ENCODE results near the gene TFDP1. TPM values are rescaled to one million over a fixed set of nuclear protein-coding genes. Genes with fewer than 3 reads are reported as not detected.

The TFDP1 gene
- total and polyA plus RNA-seq, 2 experiments from 2014 or later: 74.8 to 122 TPM

- Histone ChIP-seq H3K9me3 (ENCODE audit: low read depth) (no peaks in the 10 kb centered on the region), H3K27me3 (replicated peaks; ENCODE audit: insufficient read depth) (no peaks in the 10 kb centered on the region), H3F3A (ENCODE audit: insufficient read depth) (0 out of 2 replicates have a peak, but pooled peaks cover 5% of the 10 kb centered on the region), H4K20me1 (ENCODE audit: insufficient read depth) (no peaks in the 10 kb centered on the region), H3K9ac (no peak overlapping the region), H3K79me2 (ENCODE audit: insufficient read depth) (no peaks in the 10 kb centered on the region), H3K36me3 (ENCODE audit: low read depth) (peaks cover 23% of the 10 kb centered on the region; the same call in 1 of the 2 replicates), H3K4me2 (ENCODE audit: unreplicated experiment) (no peak overlapping the region), H3K4me1 (ENCODE audit: insufficient read depth) (no peaks in the 10 kb centered on the region), H3K9me2 (ENCODE audit: insufficient read depth) (no peaks in the 10 kb centered on the region), H3K4me3 (no peak overlapping the region), H2AFZ (no peak overlapping the region), H3K27ac (no peak overlapping the region)
- TF ChIP-seq EZH2phosphoT487 (IDR thresholded peaks at IDR 0.05; ENCODE audit: insufficient read depth, low read depth) (no peak), EZH2 (IDR thresholded peaks at IDR 0.05; ENCODE audit: insufficient read depth, poor library complexity, severe bottlenecking) (no peak)
- DNase-seq: peak; percentile 38
- 74 to 79% methylated on average over 26 to 27 of the region's 27 CpGs for WGBS, 2 experiments (ENCODE audit: low coverage in 1 of 2, low lambda C conversion rate in 2 of 2, missing lambda C conversion rate in 2 of 2)
- in situ Hi-C loops (cut with MboI): no loop called here
Measured at GRCh38 chr13:113639616-113640262, 55.2 kb downstream of the TFDP1 start.

- in situ Hi-C loops (cut with MboI): no loop called here
- H3K9me2 ChIP-seq (ENCODE audit: insufficient read depth): no peaks in the 10 kb centered on the region
- H3K9me3 ChIP-seq (ENCODE audit: low read depth): no peaks in the 10 kb centered on the region
- H3K27me3 ChIP-seq (replicated peaks; ENCODE audit: insufficient read depth): no peaks in the 10 kb centered on the region
- H3K9ac ChIP-seq: no peak overlapping the region
- TF ChIP-seq EZH2phosphoT487 (IDR thresholded peaks at IDR 0.05; ENCODE audit: insufficient read depth, low read depth): no peak
- TF ChIP-seq EZH2 (IDR thresholded peaks at IDR 0.05; ENCODE audit: insufficient read depth, poor library complexity, severe bottlenecking): no peak
- no peak overlapping the region for H3K27ac ChIP-seq
- H3K36me3 ChIP-seq (ENCODE audit: low read depth): peaks cover 23% of the 10 kb centered on the region; the same call in 1 of the 2 replicates
- DNase-seq: no peak
- no peak overlapping the region for H3K4me2 ChIP-seq (ENCODE audit: unreplicated experiment)
- no peaks in the 10 kb centered on the region for H3K4me1 ChIP-seq (ENCODE audit: insufficient read depth)
- 83 to 91% methylated on average over 6 to 7 of the region's 7 CpGs for WGBS, 2 experiments (ENCODE audit: low coverage in 1 of 2, low lambda C conversion rate in 2 of 2, missing lambda C conversion rate in 2 of 2)
- H4K20me1 ChIP-seq (ENCODE audit: insufficient read depth): no peaks in the 10 kb centered on the region
- no peak overlapping the region for H3K4me3 ChIP-seq
- 0 out of 2 replicates have a peak, but pooled peaks cover 5% of the 10 kb centered on the region for H3F3A ChIP-seq (ENCODE audit: insufficient read depth)
- H2AFZ ChIP-seq: no peak overlapping the region
- H3K79me2 ChIP-seq (ENCODE audit: insufficient read depth): no peaks in the 10 kb centered on the region
Measured at GRCh38 chr13:113641426-113641825, 56.9 kb downstream of the TFDP1 start.

- no peaks in the 10 kb centered on the region for H3K4me1 ChIP-seq (ENCODE audit: insufficient read depth)
- H3K36me3 ChIP-seq (ENCODE audit: low read depth): peaks cover 20% of the 10 kb centered on the region; the same call in 1 of the 2 replicates
- 0 out of 2 replicates have a peak, but pooled peaks cover 5% of the 10 kb centered on the region for H3F3A ChIP-seq (ENCODE audit: insufficient read depth)
- no peak overlapping the region for H3K27ac ChIP-seq
- H2AFZ ChIP-seq: no peak overlapping the region
- no peaks in the 10 kb centered on the region for H3K79me2 ChIP-seq (ENCODE audit: insufficient read depth)
- no peak for DNase-seq
- no peak overlapping the region for H3K9ac ChIP-seq
- no peaks in the 10 kb centered on the region for H3K9me3 ChIP-seq (ENCODE audit: low read depth)
- 98 to 100% methylated on average over 2 of the region's 2 CpGs for WGBS, 2 experiments (ENCODE audit: low coverage in 1 of 2, low lambda C conversion rate in 2 of 2, missing lambda C conversion rate in 2 of 2)
- in situ Hi-C loops (cut with MboI): no loop called here
- H3K4me3 ChIP-seq: no peak overlapping the region
- H3K27me3 ChIP-seq (replicated peaks; ENCODE audit: insufficient read depth): no peaks in the 10 kb centered on the region
- no peak for TF ChIP-seq EZH2 (IDR thresholded peaks at IDR 0.05; ENCODE audit: insufficient read depth, poor library complexity, severe bottlenecking)
- TF ChIP-seq EZH2phosphoT487 (IDR thresholded peaks at IDR 0.05; ENCODE audit: insufficient read depth, low read depth): no peak
- H3K4me2 ChIP-seq (ENCODE audit: unreplicated experiment): no peak overlapping the region
- H4K20me1 ChIP-seq (ENCODE audit: insufficient read depth): no peaks in the 10 kb centered on the region
- H3K9me2 ChIP-seq (ENCODE audit: insufficient read depth): no peaks in the 10 kb centered on the region
Measured at GRCh38 chr13:113642563-113642962, 58.0 kb downstream of the TFDP1 start.

- peaks cover 11% of the 10 kb centered on the region; the same call in 1 of the 2 replicates for H3K36me3 ChIP-seq (ENCODE audit: low read depth)
- no peaks in the 10 kb centered on the region for H3K9me3 ChIP-seq (ENCODE audit: low read depth)
- no peak overlapping the region for H2AFZ ChIP-seq
- no peak overlapping the region for H3K9ac ChIP-seq
- no peaks in the 10 kb centered on the region for H3K4me1 ChIP-seq (ENCODE audit: insufficient read depth)
- no peaks in the 10 kb centered on the region for H3K79me2 ChIP-seq (ENCODE audit: insufficient read depth)
- no peak overlapping the region for H3K4me3 ChIP-seq
- no peak for DNase-seq
- no peaks in the 10 kb centered on the region for H4K20me1 ChIP-seq (ENCODE audit: insufficient read depth)
- no peak overlapping the region for H3K4me2 ChIP-seq (ENCODE audit: unreplicated experiment)
- no peaks in the 10 kb centered on the region for H3K9me2 ChIP-seq (ENCODE audit: insufficient read depth)
- H3F3A ChIP-seq (ENCODE audit: insufficient read depth): 0 out of 2 replicates have a peak, but pooled peaks cover 5% of the 10 kb centered on the region
- in situ Hi-C loops (cut with MboI): no loop called here
- H3K27ac ChIP-seq: no peak overlapping the region
- TF ChIP-seq EZH2phosphoT487 (IDR thresholded peaks at IDR 0.05; ENCODE audit: insufficient read depth, low read depth): no peak
- no peak for TF ChIP-seq EZH2 (IDR thresholded peaks at IDR 0.05; ENCODE audit: insufficient read depth, poor library complexity, severe bottlenecking)
- no peaks in the 10 kb centered on the region for H3K27me3 ChIP-seq (replicated peaks; ENCODE audit: insufficient read depth)
- WGBS, 2 experiments (ENCODE audit: low coverage in 1 of 2, low lambda C conversion rate in 2 of 2, missing lambda C conversion rate in 2 of 2): 98% methylated on average over 5 of the region's 5 CpGs
Measured at GRCh38 chr13:113643593-113643992, 59.0 kb downstream of the TFDP1 start.
